Liver (tissue), 2 donors: Measurements from ENCODE around the gene PRKAR1B.

ENCODE experiments used
- CTCF ChIP-seq: fragments of 150-350 bp; IDR thresholded peaks from 2 replicates; pipeline ENCODE4 v1.5.1; 2017; ENCODE audit warnings: improper control_type of control experiment, low read depth, low read length; ENCODE audit not compliant: missing input control
- FOXA2 ChIP-seq: IDR thresholded peaks from 2 replicates; pipeline ENCODE4 v1.6.1; 2016; ENCODE audit warnings: antibody characterized with exemption
- donor health status: healthy.

GRCh38 chr7:532379-533143 is 194.5 kb downstream of the PRKAR1B start:
- TF ChIP-seq CTCF (no peak), FOXA2 (no peak)
